Heart left ventricle (tissue), 13 donors: Measurements from ENCODE around the gene C1orf115.

Experiments used
- CTCF ChIP-seq, 12 donors: fragments of 200-600 bp; sonication (generic) in 4 of 12; IDR thresholded peaks; one replicate each; pipeline versions ENCODE4 v1.5.0 to v1.8.0; 2018 to 2022; ENCODE audit warnings: antibody characterized with exemption in 12 of 12, mild to moderate bottlenecking in 5 of 12
- POLR2A ChIP-seq, 2 donors: fragments of 450-650 bp; IDR thresholded peaks; one replicate each; pipeline ENCODE4 v1.6.1; 2017; ENCODE audit warnings: antibody characterized with exemption in 2 of 2, mild to moderate bottlenecking in 2 of 2, moderate library complexity in 2 of 2
- donor health status: ischemic (EF 13 %, LVEDD 7.1; RV severe dilation, severe dysfunction).
- donor health status: DM: no; HTN: yes; CAD: no.
- donor health status: DM: no; HTN: no; CAD: no.
- donor health status: ischemic (EF 25% LVEDD 6.9; RV normal size, moderate dysfunction).
- donor health status: ischemic (EF 25% LVEDD 5.7; RV mildly dilated, moderate dysfunction).
- donor health status: ischemic (EF 35%, LVEDD 5.7; RV mildly dilated, moderate dysfunction).
- donor health status: nonischemic (EF 11% LVEDD 7.7; RV severe dilation, severe dysfunction).
- donor health status: DM: yes; HTN: yes; CAD: no.
- donor health status: PGD.
- donor health status: ischemic (EF 29% LVEDD 5.4; RV normal size, mild dysfunction).
- donor health status: nonischemic (EF 23%, LVEDD 6.1; RV moderate dilation, normal function).

- TF ChIP-seq CTCF (IDR thresholded peaks at IDR 0.05) (no peak), POLR2A (IDR thresholded peaks at IDR 0.05) (no peak)
Measured at GRCh38 chr1:220730486-220730885, 40.3 kb downstream of the C1orf115 start.
